ENCODE measurements around the gene IL17RC. TPM values are rescaled to one million over a fixed set of nuclear protein-coding genes. Genes with fewer than 3 reads are reported as not detected.
A peak's percentile ranks its signal among the peaks of the same experiment; 100 is the strongest.
"Not testable (repeated sequence)": the region's sequence is repeated elsewhere in the genome, so short reads cannot be mapped to it uniquely, and the experiment has no call there.

Gene IL17RC
- polyA plus RNA-seq, 3 donors: 30.9 to 42.3 (median 39.6) TPM

DNA sequence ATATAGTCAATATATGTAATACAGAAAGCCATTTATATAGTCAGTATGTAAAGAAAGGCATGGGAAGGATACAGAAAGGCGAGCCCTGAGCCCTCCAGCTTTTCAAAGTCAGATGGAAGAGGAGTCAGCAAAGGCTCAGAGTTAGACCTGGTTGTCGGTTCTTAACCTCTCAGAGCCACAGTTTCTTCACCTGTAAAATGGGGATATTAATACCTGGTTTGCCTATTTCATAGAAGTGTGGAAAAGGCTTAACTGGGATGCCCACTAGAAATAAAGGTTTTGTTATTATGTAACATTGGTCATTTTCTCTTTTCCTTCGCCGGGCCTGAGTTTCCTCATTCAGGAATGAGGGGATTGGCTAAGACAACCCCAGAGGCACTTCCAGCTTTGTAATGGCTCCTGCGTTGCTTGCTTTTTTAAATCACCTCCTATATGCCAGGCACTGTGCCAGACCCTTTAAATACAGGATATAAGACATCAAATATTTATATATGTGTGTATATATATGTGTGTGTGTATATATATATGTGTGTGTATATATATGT, 19.1 kb downstream of the IL17RC start:
- no peak for DNase-seq (ENCODE audit: extremely low read depth in 1 of 11, low read depth in 9 of 11, low spot score in 4 of 11)

DNA sequence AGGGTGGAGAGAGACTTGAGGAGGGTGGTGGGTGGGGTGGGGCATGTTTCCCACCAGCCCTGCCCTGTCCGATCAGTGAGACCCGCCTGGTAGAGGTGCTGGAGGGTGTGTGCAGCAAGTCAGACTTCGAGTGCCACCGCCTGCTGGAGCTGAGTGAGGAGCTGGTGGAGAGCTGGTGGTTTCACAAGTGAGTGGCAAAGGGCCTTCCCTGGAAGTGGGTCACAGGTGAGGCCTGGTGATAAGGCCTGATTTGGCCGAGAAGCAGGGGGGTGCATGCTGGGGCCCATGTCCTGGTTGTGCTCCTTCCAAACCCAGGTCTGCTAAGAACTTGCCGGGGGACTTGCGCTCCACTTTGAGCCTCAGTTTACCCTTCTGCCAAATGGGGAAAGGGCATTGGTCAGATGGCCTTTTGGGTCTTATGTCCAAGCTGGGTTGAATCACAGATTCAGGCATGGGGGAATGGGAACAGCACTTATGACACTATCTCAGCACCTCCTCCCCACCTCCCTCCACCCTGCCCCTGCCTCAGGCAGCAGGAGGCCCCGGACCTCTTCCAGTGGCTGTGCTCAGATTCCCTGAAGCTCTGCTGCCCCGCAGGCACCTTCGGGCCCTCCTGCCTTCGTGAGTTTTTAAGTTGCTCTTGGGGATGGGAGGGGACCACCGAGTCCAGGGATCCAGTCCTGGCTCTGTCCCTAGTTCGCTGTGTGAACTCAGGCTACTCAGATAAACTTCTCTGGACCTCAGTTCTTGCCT, 20.8 kb downstream of the IL17RC start:
- DNase-seq (ENCODE audit: extremely low read depth in 1 of 11, low read depth in 9 of 11, low spot score in 4 of 11): no peak

DNA sequence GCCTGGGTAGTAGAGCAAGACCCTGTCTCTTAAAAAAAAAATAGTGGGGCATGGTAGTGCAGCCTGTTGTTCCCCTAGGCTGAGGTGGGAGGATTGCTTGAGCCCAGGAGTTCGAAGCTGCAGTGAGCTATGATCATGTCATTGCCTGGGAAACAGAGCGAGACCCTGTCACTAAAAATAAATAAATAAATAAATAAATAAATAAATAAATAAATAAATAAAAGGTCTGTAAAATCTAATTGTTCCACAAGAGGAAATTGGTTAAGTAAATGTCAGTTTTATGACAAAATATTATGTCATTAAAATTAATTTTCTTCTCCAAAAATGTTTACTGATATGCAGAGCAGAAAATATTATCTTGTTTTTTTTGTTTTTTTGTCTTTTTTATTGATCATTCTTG, 22.1 kb downstream of the IL17RC start:
- no peak for DNase-seq (ENCODE audit: extremely low read depth in 1 of 11, low read depth in 9 of 11, low spot score in 4 of 11)

- not testable (repeated sequence) for DNase-seq (ENCODE audit: extremely low read depth in 1 of 11, low read depth in 9 of 11, low spot score in 4 of 11)
These were observed 23.0 kb downstream of the IL17RC start for GRCh38 chr3:9939906-9940305.

DNA sequence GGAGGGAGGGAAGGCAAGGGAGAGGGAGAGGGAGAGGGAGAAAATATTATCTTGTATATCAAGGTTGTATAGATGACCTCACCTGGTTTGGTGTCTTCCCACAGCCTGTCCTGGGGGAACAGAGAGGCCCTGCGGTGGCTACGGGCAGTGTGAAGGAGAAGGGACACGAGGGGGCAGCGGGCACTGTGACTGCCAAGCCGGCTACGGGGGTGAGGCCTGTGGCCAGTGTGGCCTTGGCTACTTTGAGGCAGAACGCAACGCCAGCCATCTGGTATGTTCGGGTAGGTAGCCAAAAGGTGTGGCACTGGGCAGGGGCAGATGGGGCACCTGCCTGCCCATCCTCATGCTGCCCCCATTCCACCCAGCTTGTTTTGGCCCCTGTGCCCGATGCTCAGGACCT, 23.8 kb downstream of the IL17RC start:
- DNase-seq (ENCODE audit: extremely low read depth in 1 of 11, low read depth in 9 of 11, low spot score in 4 of 11): no peak

DNA sequence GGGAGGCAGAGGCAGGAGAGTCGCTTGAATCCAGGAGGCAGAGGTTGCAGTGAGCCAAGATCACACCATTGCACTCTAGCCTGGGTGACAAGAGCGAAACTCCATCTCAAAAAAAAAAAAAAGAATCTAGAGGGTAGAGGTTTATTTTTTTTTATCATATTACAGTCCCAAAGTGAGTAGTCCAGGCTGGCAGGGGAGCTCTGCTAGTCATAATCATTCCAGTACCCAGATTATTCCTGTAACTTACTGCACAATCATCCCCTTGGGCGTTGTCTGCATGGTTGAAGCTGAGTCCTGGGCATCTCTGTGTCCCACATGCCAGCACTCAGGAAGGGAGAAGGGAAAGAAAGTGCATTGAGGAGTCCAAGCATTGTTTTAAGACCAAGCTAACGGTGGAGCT, 25.3 kb downstream of the IL17RC start:
- DNase-seq (ENCODE audit: extremely low read depth in 1 of 11, low read depth in 9 of 11, low spot score in 4 of 11): no peak

DNA sequence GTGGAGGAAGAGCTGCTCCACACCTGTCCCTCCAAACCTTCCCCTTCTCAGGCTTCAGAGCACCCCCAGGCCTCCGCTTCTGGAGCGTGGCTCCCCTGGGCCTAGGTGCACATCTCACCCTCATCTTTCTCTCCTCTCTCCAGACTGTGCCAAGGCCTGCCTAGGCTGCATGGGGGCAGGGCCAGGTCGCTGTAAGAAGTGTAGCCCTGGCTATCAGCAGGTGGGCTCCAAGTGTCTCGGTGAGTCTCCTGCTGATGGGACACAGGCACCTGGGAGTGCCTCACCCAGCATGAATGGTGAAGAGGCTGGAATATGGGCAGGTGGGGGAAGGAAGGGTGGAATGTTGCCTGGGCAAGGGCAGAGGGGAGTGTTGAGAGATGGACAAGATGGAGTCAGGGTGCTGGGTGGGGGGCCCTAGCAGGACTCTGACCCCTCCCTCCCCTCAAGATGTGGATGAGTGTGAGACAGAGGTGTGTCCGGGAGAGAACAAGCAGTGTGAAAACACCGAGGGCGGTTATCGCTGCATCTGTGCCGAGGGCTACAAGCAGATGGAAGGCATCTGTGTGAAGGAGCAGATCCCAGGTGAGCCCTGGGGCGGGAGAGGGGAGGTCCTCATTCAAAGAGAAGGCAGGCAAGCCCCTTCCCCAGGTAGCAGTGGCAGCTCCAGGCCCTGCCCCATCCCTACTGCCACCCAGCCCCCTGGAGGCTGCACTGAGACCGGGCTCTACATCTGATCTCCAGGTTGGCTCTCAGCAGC, 26.2 kb downstream of the IL17RC start:
- no peak for DNase-seq (ENCODE audit: extremely low read depth in 1 of 11, low read depth in 9 of 11, low spot score in 4 of 11)

GRCh38 chr3:9944271-9944670, 27.4 kb downstream of the IL17RC start:
- DNase-seq (ENCODE audit: extremely low read depth in 1 of 11, low read depth in 9 of 11, low spot score in 4 of 11): no peak

DNA sequence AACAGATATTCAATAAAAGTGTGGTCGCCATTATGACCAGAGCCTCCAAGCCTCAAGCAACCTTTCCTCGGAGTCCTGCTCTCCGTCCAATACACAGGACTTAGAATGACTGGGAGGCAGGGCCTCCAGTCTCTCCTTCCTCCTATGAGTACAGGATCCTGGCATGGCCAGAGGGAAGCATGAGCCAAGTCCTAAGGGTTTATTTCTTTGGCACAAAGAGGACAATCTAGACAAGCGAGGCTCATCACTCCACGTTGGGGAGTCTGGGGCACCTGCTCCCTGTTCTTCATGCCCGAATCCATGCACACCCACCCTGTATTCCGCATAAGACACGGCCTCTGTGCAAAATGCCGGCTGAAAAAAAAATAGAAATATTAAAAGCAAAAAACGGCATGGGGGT, 28.5 kb downstream of the IL17RC start:
- no peak for DNase-seq (ENCODE audit: extremely low read depth in 1 of 11, low read depth in 9 of 11, low spot score in 4 of 11)

GRCh38 chr3:9946112-9947024, 29.5 kb downstream of the IL17RC start:
- DNase-seq (ENCODE audit: extremely low read depth in 1 of 11, low read depth in 9 of 11, low spot score in 4 of 11): peak in 10 of 11 donors; percentile 59 to 83 (median 80)

DNA sequence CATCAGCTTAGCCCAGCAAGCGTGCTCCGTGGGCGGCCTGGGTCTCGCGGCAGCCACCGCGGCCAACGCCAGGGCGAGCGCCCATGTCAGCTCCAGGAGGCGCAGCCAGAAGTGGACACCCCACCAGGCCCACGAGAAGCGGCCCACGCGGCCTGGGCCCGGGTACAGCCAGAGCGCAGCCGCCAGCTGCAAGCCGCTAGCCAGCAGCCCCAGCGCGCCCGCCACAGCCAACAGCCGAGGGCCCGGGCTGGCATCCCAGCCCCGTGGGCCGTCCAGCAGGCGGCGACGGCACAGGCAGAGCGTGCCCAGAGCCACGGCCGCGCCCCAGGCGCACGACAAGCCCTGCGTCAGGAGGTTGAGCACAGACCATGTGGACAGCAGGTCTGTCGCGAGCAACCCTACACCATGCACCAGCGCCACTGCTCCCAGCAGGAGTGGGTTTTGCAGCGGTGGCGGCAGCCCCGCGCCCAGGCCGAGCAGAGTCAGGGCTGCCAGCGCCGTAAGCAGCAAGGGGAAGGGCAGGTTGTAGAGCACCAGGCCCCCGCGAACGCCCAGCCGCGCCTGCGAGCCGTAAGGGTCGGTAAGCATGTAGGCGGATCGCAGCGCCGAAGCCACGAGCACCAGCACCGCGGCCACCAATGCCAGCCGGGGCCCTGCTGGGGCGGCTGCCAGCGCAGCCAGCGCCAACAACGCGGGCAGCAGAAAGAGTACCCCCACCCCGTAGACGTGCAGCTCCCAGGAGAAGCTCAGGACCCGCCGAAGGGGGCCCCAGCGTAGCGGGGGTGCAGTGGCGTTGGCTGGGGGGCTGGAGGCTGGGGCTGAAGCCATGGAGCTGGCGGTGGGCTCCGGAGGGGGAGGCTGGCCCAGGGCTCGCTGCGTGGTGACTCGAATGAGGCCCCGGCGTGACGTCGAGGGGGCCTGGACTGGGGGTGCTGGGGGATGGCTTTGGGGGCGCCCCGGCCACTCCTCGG, 30.4 kb downstream of the IL17RC start:
- DNase-seq (ENCODE audit: extremely low read depth in 1 of 11, low read depth in 9 of 11, low spot score in 4 of 11): peak in 8 of 11 donors; percentile 15 to 57 (median 47)

GRCh38 chr3:9948586-9948985, 31.7 kb downstream of the IL17RC start:
- DNase-seq (ENCODE audit: extremely low read depth in 1 of 11, low read depth in 9 of 11, low spot score in 4 of 11): no peak

DNA sequence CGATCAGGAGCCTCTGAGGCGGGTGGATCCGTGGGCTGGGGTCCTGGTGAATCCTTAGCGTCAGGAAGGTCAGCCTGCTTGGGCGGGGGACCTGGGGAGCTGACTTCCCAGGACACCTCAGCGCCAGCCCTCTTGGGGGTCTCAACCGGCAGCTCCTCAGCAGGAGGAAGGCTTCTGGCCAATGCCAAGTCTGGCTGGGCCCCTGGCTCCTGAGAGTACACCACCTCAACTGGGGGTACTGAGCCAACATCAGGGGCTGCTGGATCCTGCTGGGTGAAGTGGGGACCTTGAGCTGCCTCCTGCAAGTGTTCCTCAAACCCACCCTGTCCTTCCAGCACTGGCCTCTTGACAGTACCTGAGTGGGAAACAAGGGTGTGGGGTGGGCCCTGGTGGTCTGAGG, 32.2 kb downstream of the IL17RC start:
- no peak for DNase-seq (ENCODE audit: extremely low read depth in 1 of 11, low read depth in 9 of 11, low spot score in 4 of 11)

GRCh38 chr3:9949626-9950025, 32.7 kb downstream of the IL17RC start:
- no peak for DNase-seq (ENCODE audit: extremely low read depth in 1 of 11, low read depth in 9 of 11, low spot score in 4 of 11)

- no peak for DNase-seq (ENCODE audit: extremely low read depth in 1 of 11, low read depth in 9 of 11, low spot score in 4 of 11)
These were observed 34.2 kb downstream of the IL17RC start for GRCh38 chr3:9951126-9951525.

- DNase-seq (ENCODE audit: extremely low read depth in 1 of 11, low read depth in 9 of 11, low spot score in 4 of 11): no peak
These were observed 34.7 kb downstream of the IL17RC start for GRCh38 chr3:9951598-9951961.

DNA sequence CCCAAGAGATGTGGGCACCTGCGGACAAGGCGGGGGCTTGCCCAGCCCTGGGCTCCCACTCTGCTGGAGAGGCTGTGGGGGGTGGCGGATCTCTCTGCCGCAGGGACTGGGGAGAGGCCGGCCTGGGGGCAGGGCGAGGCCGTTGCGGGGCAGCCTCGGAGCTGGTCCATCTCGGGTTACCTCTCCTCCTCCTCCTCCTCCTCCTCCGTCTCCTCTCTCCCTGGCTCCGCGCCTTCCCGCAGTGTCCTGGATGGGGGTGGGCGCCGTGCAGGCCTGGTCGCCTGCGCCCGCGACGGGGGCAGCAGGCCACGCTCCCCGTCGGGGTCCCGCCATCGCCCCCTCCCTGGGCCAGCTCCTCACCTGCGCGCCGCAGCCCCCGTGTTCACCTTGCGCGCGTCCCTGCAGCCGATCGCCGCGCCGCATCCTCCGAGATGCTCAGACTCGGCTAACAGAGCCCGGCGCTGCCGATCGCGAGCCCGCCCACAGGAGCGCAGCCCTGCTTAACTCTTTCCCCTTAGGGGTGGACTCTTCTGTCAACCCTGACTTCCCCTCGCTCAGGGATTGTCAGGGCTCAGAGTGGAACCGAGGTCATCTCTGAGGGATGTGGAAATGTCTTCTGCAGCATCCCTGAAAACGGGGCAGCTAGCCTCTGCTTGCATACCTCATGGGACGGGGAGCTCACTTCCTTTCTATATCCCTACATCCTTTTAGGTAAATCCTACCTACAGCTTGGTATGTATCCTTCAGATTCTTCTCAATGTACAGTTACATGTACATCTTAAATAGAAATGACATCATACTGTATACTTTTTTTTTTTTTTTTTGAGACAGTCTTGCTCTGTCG, 35.3 kb downstream of the IL17RC start, which contains the start of gene PRRT3:
Gene PRRT3 (minus strand): TSS at position 447 of the 844 bp plus-strand sequence. CDS start 2,293 bp downstream, outside the sequence.
- DNase-seq (ENCODE audit: extremely low read depth in 1 of 11, low read depth in 9 of 11, low spot score in 4 of 11): peak in 7 of 11 donors; percentile 9 to 44 (median 25)
